ENCODE results near the gene TMEM156.

Gene TMEM156

GRCh38 chr4:38983291-38983690, 48.9 kb downstream of the TMEM156 start:
- H3K27me3 ChIP-seq (ENCODE audit: control insufficient read depth in 1 of 2, insufficient read depth in 2 of 2, low read length in 2 of 2) = no peaks in the 10 kb centered on the region
- no peak overlapping the region for H3K27ac ChIP-seq (ENCODE audit: low read depth, low read length)
- H3K4me1 ChIP-seq (ENCODE audit: control insufficient read depth in 1 of 2, insufficient read depth in 2 of 2, low read length in 2 of 2) = no peaks in the 10 kb centered on the region
- no peaks in the 10 kb centered on the region for H3K36me3 ChIP-seq (ENCODE audit: control insufficient read depth in 1 of 2, insufficient read depth in 2 of 2, low read length in 2 of 2)
- no peaks in the 10 kb centered on the region for H3K9me3 ChIP-seq (ENCODE audit: control insufficient read depth in 1 of 2, low read length in 2 of 2)
- H3K9ac ChIP-seq (ENCODE audit: low read depth in 1 of 2, low read length in 2 of 2) = no peak overlapping the region
- H3K4me3 ChIP-seq (ENCODE audit: low read depth in 1 of 2, low read length in 2 of 2) = no peak overlapping the region

DNA sequence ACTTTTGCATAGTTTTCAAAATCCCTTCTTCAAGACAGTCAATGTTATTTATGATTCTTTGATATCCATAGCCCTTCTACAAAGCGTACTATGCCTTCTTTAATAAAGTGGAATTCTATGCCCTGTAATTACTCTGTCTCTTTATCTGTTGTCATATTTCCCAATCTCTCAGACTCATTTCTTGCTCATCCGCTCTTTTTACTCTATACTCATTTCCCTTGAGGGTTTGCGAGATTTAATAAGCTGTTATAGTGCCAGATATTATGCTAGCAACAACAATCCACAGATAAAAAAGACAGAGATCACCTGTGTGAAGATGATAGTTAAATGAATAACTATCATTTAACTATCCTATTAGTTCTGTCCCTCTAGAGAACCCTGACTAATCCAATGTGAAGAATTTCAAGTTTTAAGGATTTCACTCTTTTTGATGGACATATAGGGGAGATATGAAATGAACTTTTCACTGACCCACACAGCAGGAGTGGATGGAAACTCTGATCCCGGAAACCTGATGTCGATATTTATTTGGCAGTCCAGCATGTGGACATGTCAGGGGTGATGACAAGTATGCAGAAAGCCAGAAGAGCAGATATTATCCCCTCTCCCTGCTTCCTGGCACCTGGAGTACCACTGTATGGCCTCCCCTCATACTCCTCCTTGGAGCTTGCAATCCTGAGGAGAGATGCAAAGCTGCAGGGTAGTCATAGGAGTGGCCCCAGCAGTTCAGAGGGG, 49.7 kb downstream of the TMEM156 start:
- no peaks in the 10 kb centered on the region for H3K4me1 ChIP-seq (ENCODE audit: control insufficient read depth in 1 of 2, insufficient read depth in 2 of 2, low read length in 2 of 2)

DNA sequence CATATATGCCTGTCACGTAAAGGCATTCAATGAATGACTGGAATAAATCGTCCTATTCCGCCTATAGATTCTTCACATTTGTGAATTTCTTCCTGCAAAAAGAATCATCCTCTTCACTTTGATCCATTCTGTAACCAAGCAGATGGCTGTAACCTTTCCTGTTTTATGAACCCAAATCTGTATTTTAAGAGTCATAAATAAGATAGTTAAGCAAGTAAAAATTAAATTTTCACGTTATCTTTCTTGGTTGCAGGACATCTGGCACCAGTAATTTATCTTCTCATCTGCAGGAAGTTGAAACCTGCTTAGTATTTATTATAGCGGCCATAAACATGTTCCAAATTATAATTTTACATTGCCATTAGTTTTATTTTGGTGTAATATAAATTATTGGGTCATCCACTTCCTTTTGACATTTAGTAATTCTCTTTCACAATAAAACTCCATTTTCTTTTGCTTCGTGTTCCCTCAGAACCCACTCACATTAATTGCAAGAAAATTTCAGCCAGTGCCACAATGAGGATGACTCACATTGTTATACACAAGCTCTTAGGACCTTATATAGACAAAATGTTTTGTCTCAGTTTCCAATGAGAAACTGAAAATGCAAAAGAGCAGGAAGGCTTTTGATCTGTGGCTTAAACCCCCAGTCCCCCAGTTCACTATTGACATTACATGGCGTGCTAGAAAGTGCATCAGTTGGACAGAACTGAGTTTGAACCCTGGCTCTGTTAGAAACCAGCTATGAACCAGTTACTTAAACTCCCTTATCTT, 51.1 kb downstream of the TMEM156 start:
- Histone ChIP-seq H3K27ac (ENCODE audit: low read depth, low read length) (no peak overlapping the region), H3K4me1 (ENCODE audit: control insufficient read depth in 1 of 2, insufficient read depth in 2 of 2, low read length in 2 of 2) (no peaks in the 10 kb centered on the region), H3K27me3 (ENCODE audit: control insufficient read depth in 1 of 2, insufficient read depth in 2 of 2, low read length in 2 of 2) (no peaks in the 10 kb centered on the region), H3K9ac (ENCODE audit: low read depth in 1 of 2, low read length in 2 of 2) (no peak overlapping the region), H3K9me3 (ENCODE audit: control insufficient read depth in 1 of 2, low read length in 2 of 2) (no peaks in the 10 kb centered on the region), H3K4me3 (ENCODE audit: low read depth in 1 of 2, low read length in 2 of 2) (no peak overlapping the region), H3K36me3 (ENCODE audit: control insufficient read depth in 1 of 2, insufficient read depth in 2 of 2, low read length in 2 of 2) (no peaks in the 10 kb centered on the region)

More for the DNA sequence above, 49.7 kb downstream of the TMEM156 start:
- H3K27me3 ChIP-seq (ENCODE audit: control insufficient read depth in 1 of 2, insufficient read depth in 2 of 2, low read length in 2 of 2) = no peaks in the 10 kb centered on the region
- no peaks in the 10 kb centered on the region for H3K9me3 ChIP-seq (ENCODE audit: control insufficient read depth in 1 of 2, low read length in 2 of 2)
- H3K9ac ChIP-seq (ENCODE audit: low read depth in 1 of 2, low read length in 2 of 2) = no peak overlapping the region
- H3K4me3 ChIP-seq (ENCODE audit: low read depth in 1 of 2, low read length in 2 of 2) = no peak overlapping the region
- no peak overlapping the region for H3K27ac ChIP-seq (ENCODE audit: low read depth, low read length)
- H3K36me3 ChIP-seq (ENCODE audit: control insufficient read depth in 1 of 2, insufficient read depth in 2 of 2, low read length in 2 of 2) = no peaks in the 10 kb centered on the region

DNA sequence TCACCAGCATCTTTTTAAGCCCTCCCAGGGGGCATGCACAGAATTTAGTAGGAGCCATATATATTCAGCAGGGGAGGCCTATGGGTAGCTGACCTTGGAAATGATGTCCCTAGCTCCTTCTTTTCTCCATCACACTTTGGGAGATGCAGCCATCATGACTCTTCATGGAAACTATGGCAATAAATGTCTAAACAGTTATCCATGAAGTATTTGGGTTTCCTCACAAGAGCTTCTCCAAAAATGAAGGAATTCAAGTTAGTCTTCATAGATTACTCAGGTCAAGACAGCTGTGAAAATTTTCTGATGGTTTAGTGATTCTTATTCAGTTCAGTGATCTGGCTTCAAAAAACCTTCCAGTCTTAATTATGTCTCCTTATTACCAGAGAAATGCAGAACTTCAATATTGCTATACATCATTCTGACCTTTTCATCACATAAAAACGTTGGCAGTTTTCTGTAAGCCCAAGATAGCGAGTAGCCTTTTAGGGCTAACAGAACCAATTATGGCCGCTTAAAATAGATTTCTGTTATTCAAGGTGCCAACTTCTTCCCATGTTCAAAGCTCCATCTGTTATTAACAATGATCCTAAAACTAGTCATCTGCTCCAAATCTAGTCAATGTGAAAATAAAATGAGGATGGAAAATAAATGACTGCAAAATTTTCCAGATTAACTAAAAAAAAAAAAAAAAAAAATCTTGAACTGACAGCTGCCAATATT, 52.5 kb downstream of the TMEM156 start:
- Histone ChIP-seq H3K4me1 (ENCODE audit: control insufficient read depth in 1 of 2, insufficient read depth in 2 of 2, low read length in 2 of 2) (no peaks in the 10 kb centered on the region), H3K4me3 (ENCODE audit: low read depth in 1 of 2, low read length in 2 of 2) (no peak overlapping the region), H3K36me3 (ENCODE audit: control insufficient read depth in 1 of 2, insufficient read depth in 2 of 2, low read length in 2 of 2) (no peaks in the 10 kb centered on the region), H3K27ac (ENCODE audit: low read depth, low read length) (no peak overlapping the region), H3K27me3 (ENCODE audit: control insufficient read depth in 1 of 2, insufficient read depth in 2 of 2, low read length in 2 of 2) (no peaks in the 10 kb centered on the region), H3K9ac (ENCODE audit: low read depth in 1 of 2, low read length in 2 of 2) (no peak overlapping the region), H3K9me3 (ENCODE audit: control insufficient read depth in 1 of 2, low read length in 2 of 2) (no peaks in the 10 kb centered on the region)

- Histone ChIP-seq H3K4me1 (ENCODE audit: control insufficient read depth in 1 of 2, insufficient read depth in 2 of 2, low read length in 2 of 2) (no peaks in the 10 kb centered on the region), H3K27me3 (ENCODE audit: control insufficient read depth in 1 of 2, insufficient read depth in 2 of 2, low read length in 2 of 2) (no peaks in the 10 kb centered on the region), H3K9me3 (ENCODE audit: control insufficient read depth in 1 of 2, low read length in 2 of 2) (no peaks in the 10 kb centered on the region), H3K36me3 (ENCODE audit: control insufficient read depth in 1 of 2, insufficient read depth in 2 of 2, low read length in 2 of 2) (no peaks in the 10 kb centered on the region), H3K4me3 (ENCODE audit: low read depth in 1 of 2, low read length in 2 of 2) (no peak overlapping the region), H3K27ac (ENCODE audit: low read depth, low read length) (no peak overlapping the region), H3K9ac (ENCODE audit: low read depth in 1 of 2, low read length in 2 of 2) (no peak overlapping the region)
Measured at GRCh38 chr4:38979081-38979480, 53.1 kb downstream of the TMEM156 start.

- Histone ChIP-seq H3K4me1 (ENCODE audit: control insufficient read depth in 1 of 2, insufficient read depth in 2 of 2, low read length in 2 of 2) (no peaks in the 10 kb centered on the region), H3K27me3 (ENCODE audit: control insufficient read depth in 1 of 2, insufficient read depth in 2 of 2, low read length in 2 of 2) (no peaks in the 10 kb centered on the region), H3K9ac (ENCODE audit: low read depth in 1 of 2, low read length in 2 of 2) (no peak overlapping the region), H3K9me3 (ENCODE audit: control insufficient read depth in 1 of 2, low read length in 2 of 2) (no peaks in the 10 kb centered on the region), H3K27ac (ENCODE audit: low read depth, low read length) (no peak overlapping the region), H3K4me3 (ENCODE audit: low read depth in 1 of 2, low read length in 2 of 2) (no peak overlapping the region), H3K36me3 (ENCODE audit: control insufficient read depth in 1 of 2, insufficient read depth in 2 of 2, low read length in 2 of 2) (no peaks in the 10 kb centered on the region)
Measured at GRCh38 chr4:38976308-38976707, 55.9 kb downstream of the TMEM156 start.

DNA sequence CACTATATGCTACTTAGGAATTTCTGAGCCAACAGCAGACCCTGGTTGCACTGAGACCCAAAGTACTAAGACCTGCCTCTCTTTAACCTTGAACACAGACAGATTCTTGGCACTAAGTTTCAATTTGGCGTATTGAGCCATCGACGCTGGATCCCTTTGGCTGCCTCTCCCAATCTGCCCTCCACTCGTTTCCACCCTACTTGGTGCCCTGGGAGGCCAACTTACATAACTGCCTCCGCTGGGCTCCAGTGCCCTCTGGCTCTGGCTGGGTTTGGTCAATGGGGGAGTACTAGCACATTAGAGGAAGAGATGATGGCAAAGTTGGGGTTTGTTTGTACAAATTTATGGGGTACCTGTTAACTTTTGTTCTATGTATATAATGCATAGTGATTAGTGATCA, 63.5 kb downstream of the TMEM156 start:
- Histone ChIP-seq H3K9me3 (ENCODE audit: control insufficient read depth in 1 of 2, low read length in 2 of 2) (no peaks in the 10 kb centered on the region), H3K4me3 (ENCODE audit: low read depth in 1 of 2, low read length in 2 of 2) (no peak overlapping the region), H3K9ac (ENCODE audit: low read depth in 1 of 2, low read length in 2 of 2) (no peak overlapping the region), H3K27ac (ENCODE audit: low read depth, low read length) (no peak overlapping the region), H3K27me3 (ENCODE audit: control insufficient read depth in 1 of 2, insufficient read depth in 2 of 2, low read length in 2 of 2) (no peaks in the 10 kb centered on the region), H3K4me1 (ENCODE audit: control insufficient read depth in 1 of 2, insufficient read depth in 2 of 2, low read length in 2 of 2) (no peaks in the 10 kb centered on the region), H3K36me3 (ENCODE audit: control insufficient read depth in 1 of 2, insufficient read depth in 2 of 2, low read length in 2 of 2) (no peaks in the 10 kb centered on the region)

DNA sequence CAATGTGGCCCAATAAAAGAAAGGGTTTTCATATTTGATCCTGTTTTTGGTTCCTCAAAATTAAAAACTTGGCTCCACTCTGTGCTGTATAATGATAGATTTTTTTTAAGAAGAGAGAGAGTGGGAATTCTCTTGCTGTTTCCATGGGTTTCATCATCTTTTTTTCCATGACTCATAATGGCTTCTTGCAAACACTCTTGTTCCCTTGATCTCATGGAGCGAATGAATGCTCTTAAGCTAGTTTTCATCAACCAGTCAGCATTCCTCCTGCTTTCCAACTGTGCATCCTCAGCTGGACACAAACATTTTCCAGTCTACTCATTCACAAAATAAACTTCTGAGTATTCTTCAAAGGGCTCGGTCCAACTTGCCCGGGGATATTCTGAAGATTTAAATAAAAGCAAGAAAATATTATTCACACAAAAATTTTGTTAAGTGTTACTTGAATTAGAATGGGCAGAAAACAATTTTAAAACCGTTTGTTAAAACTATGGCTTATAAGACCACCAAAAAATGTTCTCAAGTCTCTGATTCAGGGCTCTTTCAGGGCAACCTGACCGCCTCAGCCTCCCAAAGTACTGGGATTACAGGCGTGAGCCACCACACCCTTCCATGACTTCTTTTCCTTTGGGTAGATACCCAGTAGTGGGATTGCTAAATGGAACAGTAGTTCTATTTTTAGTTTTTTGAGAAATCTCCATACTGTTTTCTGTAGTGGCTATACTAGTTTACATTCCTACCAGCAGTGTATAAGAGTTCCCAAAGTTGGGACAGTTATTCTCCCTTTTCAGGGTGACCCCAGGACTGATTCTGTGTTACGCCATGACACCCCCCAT, 64.7 kb downstream of the TMEM156 start:
- no peaks in the 10 kb centered on the region for H3K9me3 ChIP-seq (ENCODE audit: control insufficient read depth in 1 of 2, low read length in 2 of 2)
- H3K36me3 ChIP-seq (ENCODE audit: control insufficient read depth in 1 of 2, insufficient read depth in 2 of 2, low read length in 2 of 2) = no peaks in the 10 kb centered on the region
- no peak overlapping the region for H3K4me3 ChIP-seq (ENCODE audit: low read depth in 1 of 2, low read length in 2 of 2)
- H3K9ac ChIP-seq (ENCODE audit: low read depth in 1 of 2, low read length in 2 of 2) = no peak overlapping the region
- H3K27me3 ChIP-seq (ENCODE audit: control insufficient read depth in 1 of 2, insufficient read depth in 2 of 2, low read length in 2 of 2) = no peaks in the 10 kb centered on the region
- no peak overlapping the region for H3K27ac ChIP-seq (ENCODE audit: low read depth, low read length)
- H3K4me1 ChIP-seq (ENCODE audit: control insufficient read depth in 1 of 2, insufficient read depth in 2 of 2, low read length in 2 of 2) = no peaks in the 10 kb centered on the region

DNA sequence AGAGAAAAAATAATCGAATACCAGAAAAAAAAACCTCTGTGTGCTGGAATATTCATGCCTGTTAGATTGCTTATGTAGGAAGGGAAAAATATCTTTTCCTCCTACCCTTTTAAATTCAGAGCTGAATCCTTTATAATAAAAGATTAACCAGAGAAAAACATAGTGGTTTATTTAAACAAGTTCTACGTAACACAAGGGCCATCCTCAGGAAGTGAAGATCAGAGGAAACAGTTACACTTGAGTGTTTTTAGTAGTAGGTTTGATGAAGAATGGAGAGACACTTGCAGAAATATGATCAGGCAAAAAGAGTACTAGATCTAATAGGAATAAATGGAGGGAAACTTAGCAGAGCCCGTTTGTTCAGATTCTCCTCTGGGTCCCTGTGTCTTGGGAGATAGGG, 66.3 kb downstream of the TMEM156 start:
- Histone ChIP-seq H3K9me3 (ENCODE audit: control insufficient read depth in 1 of 2, low read length in 2 of 2) (no peaks in the 10 kb centered on the region), H3K4me3 (ENCODE audit: low read depth in 1 of 2, low read length in 2 of 2) (no peak overlapping the region), H3K4me1 (ENCODE audit: control insufficient read depth in 1 of 2, insufficient read depth in 2 of 2, low read length in 2 of 2) (no peaks in the 10 kb centered on the region), H3K36me3 (ENCODE audit: control insufficient read depth in 1 of 2, insufficient read depth in 2 of 2, low read length in 2 of 2) (no peaks in the 10 kb centered on the region), H3K9ac (ENCODE audit: low read depth in 1 of 2, low read length in 2 of 2) (no peak overlapping the region), H3K27ac (ENCODE audit: low read depth, low read length) (no peak overlapping the region), H3K27me3 (ENCODE audit: control insufficient read depth in 1 of 2, insufficient read depth in 2 of 2, low read length in 2 of 2) (no peaks in the 10 kb centered on the region)
